ENCODE data around the gene NEK8.
"Not testable (repeated sequence)": the region's sequence is repeated elsewhere in the genome, so short reads cannot be mapped to it uniquely, and the experiment has no call there.

Gene NEK8

GRCh38 chr17:28774206-28774605 lies 45.6 kb downstream of the NEK8 start:
- DNase-seq: no peak

GRCh38 chr17:28777178-28777577 lies 48.6 kb downstream of the NEK8 start:
- no peak for DNase-seq

- not testable (repeated sequence) for DNase-seq
Observed at GRCh38 chr17:28779601-28780000, 51.0 kb downstream of the NEK8 start.

- DNase-seq: no peak
Observed at GRCh38 chr17:28783161-28783560, 54.6 kb downstream of the NEK8 start.

- no peak for DNase-seq
Observed at GRCh38 chr17:28788100-28788499, 59.5 kb downstream of the NEK8 start.

All from activated effector memory CD4-positive, alpha-beta T cell treated with Interleukin-2 at 50 U/mL for 16 hours (primary cell).